ENCODE data around the gene UBR4.

The UBR4 gene

DNA sequence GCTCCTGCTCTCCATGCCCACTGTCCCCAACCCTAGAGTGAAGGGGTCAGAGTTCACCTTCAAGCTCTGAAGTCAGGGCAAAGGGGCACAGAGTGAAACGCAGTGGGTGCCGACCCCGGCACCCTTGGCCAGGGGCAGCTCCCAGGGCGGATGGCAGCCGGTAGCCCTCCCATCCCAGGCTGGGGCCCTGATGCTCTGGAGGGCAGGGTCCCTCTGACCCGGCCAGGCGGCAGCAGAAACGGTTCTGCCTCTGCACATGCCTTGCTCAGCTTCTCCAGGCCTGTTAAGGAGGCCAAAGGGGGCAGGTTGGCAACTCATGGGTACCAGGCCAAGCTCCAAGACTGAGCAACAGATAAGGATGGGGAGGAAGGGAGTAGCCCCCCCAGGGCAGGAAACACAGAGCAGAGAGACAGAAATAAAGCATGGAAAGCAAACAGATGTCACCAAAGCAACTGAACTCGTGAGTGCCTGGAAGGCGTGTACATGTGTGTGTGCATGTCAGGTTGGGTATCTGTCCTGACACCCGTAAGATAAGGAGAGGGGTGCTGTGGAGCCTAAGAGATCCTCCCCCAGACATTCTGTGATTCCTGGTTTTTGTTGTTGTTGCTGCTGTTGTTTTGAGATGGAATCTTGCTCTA lies 141.3 kb downstream of the UBR4 start:
- no peak for DNase-seq

DNA sequence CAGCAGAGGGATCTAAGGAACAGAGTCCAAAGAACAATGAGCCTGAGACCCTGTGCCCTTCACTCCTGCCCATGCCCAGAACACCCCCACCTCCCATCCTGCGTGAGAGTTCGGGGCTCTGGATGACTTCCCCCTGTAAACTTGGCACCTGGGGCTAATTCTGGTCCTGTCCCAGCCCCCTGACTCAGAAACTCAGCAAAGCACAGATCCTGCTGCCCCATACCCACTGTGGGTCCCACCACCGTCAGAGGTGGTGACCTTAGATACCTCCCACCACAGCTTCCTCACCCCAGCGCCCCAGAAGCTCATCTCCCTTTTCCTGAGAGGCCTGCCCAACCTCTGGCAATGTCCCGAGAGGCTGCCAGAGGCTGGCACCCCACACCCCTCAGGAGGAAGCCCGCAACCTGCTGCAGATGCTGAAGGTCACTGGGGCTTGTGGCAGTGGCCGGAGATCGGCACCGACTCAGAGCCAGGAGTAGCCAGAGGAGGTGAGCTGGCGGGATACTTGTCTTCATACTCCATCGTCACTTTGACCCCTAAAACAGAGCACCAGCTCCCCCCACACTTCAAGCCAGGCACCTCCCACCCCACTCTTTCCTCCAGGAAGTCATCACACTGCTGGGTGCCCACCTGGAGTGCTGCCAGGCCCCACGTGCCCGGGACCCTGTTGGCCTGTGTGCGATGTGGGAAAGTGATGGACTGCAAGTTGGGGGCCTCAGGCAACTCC lies 142.0 kb downstream of the UBR4 start:
- DNase-seq = no peak

DNA sequence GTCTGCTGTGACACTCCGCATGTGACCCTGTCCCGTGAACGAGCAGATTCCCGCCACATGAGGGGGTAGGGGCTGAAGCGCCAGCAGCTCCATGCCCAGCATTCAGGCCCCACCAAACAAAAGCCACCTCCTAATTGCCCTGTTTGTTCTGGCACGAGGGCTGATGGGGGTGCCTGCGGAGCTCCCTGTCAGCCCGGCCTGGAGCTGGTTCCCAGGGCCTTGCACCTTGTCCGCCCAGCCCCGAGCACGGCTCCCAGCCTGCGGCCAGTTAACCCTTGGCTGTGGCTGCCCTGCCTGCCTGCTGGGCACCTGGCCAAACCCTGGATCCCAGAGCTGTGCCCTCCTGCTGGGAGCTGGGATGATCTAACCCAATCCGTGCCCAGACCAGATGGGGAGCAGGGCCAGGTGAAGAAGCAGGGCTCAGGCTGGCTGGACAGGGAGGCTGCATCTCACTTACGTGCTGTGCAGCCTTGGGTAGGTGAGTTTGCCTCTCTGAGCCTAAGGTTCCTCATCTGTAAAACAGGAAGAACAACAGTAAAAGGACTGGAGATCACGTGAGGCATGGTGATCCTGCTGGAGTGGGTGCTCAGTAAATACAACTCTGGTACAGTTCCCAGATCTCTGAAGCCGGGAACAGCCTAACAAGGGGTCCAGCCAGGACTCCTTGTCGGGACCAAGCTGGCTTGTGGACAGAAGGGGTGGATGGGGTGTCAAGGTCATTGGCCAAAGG lies 142.7 kb downstream of the UBR4 start:
- DNase-seq = no peak

DNA sequence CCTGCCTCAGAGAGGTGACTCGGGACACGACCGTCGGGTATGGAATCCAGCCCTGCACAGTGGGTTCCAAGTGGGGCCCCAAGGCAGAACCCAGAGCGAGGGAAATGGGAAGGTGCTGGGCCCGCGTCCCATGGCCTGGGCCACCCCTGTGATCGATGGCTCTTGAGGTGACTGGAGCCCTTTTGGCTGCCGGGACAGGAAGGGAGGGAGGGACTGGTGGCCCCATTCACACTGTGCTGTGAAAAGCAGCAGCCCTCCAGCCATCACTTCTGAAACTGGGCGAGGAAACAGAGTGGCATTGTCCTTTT lies 143.2 kb downstream of the UBR4 start:
- no peak for DNase-seq

DNA sequence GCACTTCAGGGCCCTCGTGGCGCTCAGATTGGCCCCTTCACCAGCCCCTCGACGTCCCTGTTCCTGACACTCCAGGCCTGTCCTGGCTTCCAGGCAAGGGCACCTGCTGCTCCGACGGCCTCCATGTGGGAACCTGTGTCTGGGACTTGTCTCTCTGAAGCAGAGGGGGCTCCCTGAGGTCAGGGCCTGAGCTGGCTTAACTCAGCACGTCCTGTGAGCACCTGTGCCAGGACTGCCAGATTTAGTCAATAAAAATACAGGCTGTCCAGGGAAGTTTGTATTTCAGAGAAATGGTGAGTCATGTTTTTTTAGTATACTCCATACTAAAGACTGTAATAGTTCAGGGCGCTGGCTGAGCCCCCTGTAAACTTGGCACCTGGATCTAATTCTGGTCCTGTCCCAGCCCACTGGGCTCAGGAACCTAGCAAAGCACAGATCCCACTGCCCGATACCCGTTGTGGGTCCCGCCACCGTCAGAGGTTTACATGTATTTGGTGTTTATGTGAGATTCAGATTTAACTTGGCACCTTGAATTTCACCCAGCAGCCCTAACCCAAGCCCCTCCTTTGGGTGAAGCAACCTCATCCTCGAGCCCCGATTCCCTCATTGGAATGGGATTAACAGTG lies 143.7 kb downstream of the UBR4 start:
- DNase-seq = no peak

DNA sequence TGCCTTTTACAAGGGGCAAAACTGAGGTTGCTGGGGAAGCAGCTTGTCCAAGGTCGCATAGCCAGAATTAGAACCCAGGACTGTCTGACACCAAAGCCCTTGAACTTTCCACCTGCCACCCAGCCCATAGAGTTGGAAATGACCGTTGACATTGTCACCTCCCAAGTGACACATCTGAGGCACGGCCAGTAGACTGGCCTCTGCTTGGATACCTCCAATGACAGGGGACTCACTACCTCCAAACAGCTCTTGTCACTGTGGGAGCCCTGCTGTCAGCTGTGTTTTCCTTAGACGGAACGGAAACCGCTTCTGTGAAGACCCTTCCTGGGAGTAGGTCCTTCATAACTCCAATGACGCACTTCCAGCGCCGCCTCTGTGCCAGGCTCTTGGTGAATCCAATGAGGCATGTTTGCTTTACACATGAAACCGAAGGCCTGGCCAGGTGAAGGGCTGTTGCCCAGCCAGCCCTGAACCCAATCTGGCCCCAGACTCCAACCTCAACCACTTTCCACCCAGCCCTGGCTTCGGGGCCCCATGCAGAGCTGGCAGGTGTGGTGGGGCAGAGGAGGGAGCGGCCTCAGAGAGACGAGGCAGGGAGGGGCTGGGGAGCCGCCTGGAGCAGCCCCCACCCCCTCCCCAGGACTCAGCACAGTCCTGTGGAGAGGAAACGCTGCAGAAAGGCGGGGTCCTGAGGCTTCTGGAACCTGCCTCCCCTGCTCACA lies 144.4 kb downstream of the UBR4 start:
- no peak for DNase-seq

DNA sequence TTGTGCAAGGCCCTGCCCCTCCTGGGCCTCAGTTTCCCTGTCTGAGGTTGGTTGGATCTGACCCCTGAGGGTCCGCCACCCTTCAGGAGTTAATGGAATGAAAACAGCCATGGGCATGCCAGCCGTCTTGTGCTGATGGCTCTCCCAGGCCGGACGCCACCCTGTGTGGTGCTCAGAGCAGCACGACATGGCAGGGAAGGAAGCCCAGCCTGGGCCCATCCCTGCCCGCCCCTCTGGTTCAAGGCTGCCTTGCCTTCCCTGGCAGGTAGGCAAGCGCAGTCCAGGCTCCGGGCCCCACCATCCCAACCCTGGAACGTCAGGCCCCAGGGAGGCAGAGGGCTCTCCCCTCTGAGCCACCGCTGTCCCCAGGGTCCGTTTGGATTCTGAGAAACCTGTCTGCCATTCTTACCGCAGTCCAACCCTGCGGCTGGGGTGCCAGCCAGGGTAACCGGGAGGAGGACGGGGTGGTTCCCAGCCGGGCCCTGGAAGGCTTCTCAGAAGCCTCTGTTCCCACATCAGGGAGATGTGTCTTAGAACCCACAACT lies 145.1 kb downstream of the UBR4 start:
- no peak for DNase-seq

DNA sequence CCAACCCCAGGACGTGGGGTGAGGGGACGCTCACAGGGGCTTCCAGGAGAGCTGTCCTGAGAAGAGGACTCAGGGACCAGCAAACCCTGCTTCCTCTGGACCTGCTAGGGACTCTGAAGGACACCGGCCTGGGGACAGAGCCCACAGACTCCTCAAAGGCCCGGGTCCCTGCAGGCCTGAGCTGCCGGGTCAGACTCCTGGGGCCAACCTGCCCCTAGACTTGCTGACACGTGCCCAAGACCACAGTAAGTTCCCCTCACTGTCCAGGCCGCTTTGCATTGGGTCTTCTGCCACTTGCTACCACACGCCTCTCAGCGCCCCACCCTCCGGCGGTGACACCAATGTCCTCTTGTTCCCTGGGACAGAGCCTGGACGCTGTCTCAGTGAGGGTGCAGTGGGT lies 146.9 kb downstream of the UBR4 start:
- DNase-seq = no peak

DNA sequence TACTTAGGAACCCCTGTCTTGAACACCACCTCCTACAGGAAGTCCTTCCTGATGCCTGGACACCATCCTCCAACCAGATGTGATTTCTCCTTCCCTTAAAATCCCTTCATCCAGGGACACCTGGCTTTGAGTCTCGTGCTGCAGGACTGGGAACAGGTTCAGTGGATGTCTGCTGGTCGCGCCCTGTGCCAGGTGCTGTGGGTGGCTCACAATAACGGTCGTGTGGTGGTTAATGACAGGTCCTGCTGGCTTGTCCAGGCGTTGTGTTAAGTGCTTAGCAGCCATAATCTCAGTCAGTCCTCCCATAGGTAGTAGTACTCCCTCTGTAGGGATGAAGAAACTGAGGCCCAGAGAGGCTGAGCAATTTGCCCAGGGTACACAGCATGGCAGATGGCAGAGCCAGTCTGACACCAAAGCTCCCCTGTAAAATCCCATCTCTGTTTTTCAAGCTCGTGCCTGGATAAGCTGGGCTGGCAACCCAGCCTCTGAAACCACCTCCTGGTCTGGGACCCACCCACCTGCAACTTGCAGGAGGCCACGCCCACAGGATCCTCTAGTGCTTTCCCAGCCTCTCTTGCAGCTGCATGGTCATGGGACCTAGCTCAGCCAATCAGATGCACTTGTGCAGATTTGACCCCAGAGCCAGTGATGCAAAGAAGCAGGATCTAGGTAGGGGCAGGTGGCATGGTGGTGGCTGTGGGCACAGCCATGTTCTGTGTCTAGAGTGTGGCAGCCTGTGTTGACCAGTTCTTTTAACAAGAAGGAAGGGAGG lies 147.6 kb downstream of the UBR4 start:
- no peak for DNase-seq

DNA sequence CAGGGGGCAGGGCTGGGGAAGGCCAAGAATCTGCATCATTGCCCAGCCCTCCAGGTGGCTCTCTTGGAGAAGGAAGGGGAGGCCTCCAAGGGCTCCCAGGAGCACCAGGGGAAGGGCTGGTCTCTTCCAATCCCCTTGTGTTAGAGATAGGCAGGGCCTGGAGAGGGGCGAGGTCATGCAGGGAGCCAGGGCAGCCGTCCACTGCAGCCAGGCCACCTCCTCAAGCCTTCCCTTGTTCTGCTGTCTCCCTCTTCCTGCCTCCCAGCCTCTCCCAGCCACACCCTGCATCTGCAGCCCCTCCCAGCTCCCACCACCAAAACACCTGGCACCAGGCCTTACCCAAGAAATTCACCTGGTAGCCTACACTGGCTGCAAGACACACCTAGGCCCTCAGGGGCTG lies 148.3 kb downstream of the UBR4 start:
- DNase-seq = no peak

DNA sequence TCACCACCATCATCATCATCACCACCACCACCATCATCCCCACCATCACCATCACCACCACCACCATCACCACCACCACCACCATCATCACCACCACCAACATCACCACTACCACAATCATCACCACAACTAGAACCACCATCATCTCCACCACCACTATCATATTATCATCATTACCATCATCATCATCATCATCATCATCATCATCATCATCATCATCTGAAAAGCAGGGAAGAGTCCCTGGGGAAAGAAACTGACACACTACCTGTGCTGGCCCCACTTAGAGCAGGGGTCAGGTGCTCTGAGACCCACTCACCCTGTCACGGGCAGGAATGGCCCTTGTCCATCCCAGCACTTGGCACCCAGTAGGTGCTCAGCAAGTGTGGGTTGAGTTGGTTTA lies 148.7 kb downstream of the UBR4 start:
- DNase-seq = no peak

DNA sequence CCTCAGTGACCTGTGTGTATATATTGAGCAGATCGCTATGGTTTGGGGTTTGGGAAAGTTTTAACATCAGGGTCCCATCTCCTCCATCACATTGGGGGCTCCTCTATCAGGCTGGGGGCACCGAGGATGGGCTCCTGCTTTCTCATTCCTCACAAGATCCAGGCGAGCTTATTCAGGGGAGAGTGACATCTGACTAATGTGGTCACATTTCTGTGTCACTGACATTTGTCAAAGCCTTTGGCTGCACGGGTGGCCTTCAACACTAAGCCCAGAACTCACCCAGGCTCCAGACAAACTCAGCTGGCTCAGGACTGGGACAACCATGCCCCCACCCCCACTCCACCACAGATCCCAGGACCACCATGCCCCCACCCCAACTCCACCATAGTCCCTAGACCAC lies 150.3 kb downstream of the UBR4 start:
- no peak for DNase-seq

DNA sequence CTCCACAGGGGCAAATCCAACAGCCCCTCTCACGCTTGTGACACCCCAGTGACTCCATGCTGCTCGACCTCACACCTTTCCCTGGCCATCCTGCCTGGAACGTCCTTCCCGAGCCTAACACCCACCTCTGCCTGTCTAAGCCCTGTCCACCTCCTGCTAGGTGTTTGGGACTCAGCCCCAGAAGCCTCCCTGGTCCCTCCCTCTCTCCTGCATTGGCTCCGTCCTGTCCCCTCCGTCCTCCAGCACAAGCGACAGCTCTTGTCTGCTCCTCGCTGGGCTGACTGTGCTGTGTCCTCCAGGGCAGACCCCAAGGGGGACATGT lies 151.6 kb downstream of the UBR4 start:
- no peak for DNase-seq

DNA sequence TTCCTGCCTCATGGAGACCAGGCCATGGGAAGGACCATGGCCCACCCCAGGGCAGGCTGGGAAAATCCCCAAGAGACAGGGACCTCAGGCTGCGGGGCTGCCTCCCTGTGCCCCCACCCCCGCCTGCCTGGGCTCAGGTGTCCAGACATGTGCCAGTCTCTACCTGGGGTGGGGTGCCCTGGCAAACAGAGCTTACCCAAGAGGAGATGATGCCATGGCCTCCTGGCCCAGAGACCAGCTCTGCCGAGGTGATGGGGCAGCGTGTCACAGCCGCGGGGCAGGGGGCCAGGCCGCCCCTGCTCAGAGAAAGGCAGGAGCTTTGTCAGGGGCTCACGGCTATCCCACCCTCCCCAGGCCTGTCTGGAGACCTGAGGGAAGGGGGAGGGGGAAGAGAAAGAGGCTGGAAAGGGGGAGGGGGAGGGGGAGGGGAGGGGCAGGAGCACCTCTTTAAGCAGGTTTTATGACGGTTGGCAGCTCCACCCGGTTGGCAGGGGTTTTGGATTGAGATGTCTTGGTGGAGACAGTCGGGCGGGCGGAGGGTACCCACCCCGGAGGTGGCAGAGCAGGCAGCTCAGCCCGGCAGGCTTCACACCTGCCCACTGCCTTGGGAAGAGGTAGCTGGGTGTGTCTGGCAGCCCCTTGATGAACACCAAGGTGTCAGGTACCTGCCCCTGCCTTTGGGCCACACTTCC lies 152.1 kb downstream of the UBR4 start:
- no peak for DNase-seq

DNA sequence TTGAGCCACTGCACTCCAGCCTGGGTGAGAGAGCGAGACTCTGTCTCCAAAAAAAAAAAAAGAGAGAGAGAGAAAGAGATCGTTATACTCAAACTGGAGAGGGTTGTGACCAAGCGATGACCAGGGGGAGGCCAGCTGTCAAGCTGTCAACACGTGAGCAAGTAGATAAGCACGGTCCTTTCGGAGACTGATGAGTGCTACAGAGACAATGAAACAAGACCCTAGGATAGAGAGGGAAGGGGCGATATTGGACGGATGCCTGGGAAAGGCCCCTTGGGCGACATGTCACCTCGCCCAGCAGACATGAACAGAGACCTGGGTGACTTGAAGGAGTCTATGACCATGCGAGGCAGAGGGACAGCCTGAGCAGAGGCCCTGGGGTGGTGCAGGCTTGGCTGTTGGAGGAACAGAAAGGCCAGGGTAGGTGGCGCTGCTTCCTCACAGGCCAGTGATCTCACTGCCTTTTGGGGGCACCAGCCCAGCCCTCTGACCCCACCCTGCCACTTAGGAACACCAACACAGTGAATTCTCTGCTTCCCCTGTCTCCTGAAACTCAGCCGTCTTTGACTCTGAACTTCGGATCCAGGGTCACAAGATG lies 152.8 kb downstream of the UBR4 start:
- DNase-seq = no peak

DNA sequence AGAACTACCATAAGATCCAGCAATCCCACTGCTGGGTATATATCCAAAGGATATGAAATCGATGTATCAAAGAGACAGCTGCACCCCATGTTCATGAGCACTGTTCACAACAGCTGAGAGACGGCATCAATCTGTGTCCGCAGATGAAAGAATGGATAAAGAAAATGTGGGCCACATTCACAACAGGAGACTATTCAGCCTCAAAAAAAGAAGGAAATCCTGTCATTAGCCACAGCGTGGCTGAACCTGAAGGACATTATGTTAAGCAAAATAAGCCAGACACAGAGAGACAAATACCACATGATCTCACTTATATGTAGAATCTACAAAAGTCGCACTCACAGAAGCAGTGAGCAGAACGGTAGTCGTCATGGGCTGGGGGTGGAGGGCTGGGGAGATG lies 154.4 kb downstream of the UBR4 start:
- no peak for DNase-seq

DNA sequence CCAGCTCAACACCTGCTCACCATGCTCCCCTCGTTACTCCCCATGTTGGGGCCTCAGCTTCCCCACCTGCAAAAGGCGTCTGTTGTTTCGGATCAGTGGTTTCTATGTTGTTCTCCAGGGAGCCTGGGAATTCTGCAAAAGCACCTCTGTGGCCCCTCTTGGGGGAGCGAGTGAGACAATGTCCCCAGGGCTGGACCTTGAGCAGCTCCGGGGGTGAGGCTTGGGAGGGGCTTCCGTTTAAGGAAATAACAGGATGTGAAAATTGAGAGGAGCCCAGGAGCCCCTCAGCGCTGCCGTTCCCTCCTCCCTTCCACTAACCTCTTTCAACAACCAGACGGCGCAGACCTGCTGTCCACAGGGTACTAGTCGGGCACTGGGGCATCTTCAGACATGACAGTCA lies 155.1 kb downstream of the UBR4 start:
- DNase-seq = no peak

DNA sequence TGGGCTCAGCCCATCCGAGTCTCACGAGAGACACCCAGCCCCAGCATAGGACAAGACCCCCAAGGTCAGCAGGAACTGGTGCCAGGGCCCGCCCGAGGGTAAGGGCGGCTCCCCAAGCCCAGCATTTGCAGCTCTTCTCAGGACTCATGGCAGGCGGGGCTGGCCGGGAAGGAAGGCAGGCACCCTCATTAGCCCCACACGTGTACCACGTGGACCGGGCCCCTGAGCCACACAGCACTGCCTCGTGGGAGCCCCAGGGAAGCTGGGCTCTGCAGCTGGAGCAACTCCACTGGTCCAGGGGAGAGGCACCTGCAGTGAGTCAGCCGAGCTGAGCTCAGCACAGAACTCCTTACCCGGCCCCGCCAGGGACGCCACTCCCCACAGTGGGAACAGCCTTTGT lies 155.8 kb downstream of the UBR4 start:
- no peak for DNase-seq

DNA sequence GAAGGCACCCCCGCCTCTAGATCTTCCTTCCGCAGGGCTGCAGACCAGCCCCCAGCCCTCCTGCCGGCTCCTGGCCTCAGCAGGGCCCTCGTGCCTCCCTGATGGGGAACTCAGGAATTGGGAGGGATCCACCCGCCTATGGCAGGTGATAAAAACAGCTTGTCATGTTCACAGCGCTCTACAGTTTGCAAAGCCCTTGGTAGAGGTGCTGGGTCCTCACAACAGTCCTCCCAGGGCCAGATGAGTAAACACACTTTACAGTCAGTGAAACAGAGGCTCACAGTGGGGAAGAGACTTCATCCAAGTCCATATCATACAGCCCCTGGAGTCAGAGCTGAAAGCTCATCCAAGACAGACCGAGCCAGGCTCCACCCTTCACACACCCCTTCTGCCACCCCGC lies 156.6 kb downstream of the UBR4 start:
- no peak for DNase-seq

DNA sequence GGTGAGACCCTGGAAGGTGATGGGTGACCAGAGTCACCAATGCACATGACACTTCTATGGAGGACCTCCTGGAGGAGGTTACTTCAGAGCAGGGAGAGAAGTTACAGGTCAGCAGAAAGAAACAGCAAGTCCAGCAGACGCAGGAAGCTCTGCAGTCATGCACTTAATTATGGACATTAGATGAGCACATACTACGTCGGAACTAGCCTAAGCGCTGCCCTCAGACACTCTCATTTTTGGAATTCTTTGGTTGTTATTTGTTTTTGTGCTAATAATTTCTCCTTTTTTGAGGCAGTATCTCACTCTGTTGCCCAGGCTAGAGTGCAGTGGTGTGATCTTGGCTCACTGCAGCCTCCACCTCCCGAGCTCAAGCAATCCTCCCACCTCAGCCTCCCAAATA lies 160.3 kb downstream of the UBR4 start:
- DNase-seq = no peak

DNA sequence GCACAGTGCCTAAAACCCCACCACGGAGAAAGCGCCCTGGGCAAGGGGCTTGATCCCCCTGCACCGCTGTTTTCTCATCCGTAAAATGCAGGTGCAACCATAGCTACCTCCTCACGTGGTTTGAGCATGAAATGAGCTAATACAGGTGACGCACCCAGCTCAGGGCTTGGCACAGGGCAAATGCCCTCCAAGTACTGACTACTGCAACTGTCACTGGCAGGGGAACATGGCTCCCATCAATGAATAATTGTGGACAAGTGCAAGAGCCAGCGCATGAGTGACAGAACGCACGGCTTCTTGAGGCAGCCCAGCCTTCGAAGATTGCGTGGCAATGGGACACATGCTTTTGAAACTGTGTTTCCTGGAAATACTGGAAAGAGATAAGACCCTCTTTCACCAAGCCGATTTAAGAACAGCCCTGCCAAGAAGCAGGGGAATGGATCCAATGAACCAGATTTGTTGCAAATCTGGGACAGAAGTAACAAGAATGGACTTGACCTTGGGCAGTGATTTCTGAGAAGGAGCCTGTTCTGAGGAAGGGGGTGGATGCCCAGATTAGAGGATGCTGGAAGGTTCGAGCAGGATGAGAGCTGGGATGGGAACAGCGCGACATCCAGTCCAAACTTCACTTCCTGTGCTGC lies 160.8 kb downstream of the UBR4 start:
- no peak for DNase-seq

Data from NCI-H1048 (cell line).